COLO668 (cell line): Measurements from ENCODE around the gene ZFHX3.
A peak's percentile ranks its signal among the peaks of the same experiment; 100 is the strongest.

Source experiments
- DNase-seq: peaks from one replicate; lab custom pipeline; 2025; ENCODE audit not compliant: unreplicated experiment; lab: John Stamatoyannopoulos, UW

The ZFHX3 gene

GRCh38 chr16:72785171-72785570 lies 262.8 kb downstream of the ZFHX3 start:
- DNase-seq, result no peak

DNA sequence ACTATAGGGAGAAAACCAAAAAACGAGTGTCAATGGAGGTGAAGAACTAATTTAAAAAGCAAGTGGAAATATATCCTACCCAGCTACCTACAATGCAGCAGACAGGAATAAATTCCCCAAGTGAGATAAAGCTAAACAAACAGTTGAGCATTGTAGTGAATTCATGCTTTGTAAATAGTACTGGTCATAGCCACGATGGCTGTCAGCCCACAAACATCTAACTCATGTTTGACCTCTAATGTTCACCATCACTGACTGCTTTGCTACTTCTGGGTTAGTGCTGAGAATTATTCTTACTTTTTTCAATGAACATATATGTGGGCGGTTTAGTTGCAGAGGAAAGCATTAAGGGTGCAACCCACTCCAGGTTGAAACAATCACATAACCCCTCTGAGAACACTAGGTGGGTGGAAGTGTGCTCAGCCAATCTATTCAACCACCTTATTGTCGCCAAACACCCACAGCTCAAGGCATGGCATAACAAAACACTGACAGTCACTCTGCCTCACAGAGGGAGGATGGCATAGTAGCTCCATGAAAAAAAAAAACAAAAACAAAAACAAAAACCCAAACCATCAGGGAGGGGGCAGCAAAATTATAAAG lies 264.1 kb downstream of the ZFHX3 start:
- DNase-seq, result no peak

GRCh38 chr16:72769876-72770275 lies 278.1 kb downstream of the ZFHX3 start:
- no peak for DNase-seq

DNA sequence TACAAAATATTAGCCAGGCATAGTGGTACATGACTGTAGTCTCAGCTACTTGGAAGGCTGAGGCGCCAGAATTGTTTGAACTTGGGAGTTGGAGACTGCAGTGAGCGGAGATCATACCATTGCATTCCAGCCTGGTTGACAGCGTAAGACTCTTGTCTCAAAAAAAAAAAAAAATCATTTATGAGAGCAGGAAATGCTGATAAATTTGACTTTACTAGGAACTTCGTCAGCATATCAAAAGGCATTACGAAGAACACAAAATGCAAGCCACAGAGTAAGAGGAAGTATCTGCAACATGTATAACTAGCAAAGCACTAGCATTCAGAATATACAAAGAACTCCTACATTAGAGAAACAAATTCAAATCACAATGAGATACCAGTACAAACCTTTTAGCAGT lies 279.3 kb downstream of the ZFHX3 start:
- DNase-seq, result no peak

- DNase-seq, result no peak
Observed at GRCh38 chr16:72766506-72766905, 281.4 kb downstream of the ZFHX3 start.

GRCh38 chr16:72764015-72764654 lies 283.8 kb downstream of the ZFHX3 start:
- DNase-seq, result no peak

- DNase-seq, result no peak
Observed at GRCh38 chr16:72760581-72760980, 287.3 kb downstream of the ZFHX3 start.

DNA sequence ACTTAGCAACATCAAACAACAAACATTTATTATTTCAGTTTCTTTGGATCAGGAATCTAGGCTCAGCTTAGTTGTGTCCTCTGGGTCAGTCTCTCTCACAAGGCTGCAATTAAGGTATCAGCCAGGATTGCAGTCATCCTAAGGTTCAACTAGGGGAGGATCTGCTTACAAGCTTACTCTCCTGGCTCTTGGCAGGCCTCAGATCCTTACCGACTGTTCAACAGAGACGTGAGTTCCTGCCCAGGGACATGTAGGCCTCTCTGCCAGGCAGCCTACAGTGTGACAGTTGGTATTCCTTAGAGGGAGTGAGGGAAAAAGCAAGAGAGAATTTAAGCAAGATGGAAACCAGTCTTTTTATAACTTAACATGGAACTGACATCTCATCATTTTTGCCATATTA lies 294.0 kb downstream of the ZFHX3 start:
- no peak for DNase-seq

GRCh38 chr16:72752004-72752695 lies 295.8 kb downstream of the ZFHX3 start:
- DNase-seq, result no peak

DNA sequence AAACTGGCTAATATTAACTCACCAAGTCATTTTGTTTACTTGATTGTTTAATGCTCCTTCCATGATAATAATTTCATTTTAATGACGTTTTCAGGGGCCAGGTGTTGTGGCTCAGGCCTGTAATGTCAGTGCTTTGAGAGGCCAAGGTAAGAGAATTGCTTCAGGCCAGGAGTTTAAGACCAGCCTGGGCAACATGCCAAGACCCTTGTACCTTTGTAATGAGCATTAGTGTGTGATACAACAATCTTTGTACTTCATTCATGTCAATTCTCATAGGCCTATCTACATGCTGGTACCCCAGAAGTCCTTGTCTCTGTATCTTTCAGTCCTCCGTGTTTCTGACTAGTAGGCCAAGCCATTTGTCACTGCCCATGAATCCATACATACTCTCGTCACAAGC lies 296.9 kb downstream of the ZFHX3 start:
- peak; percentile 61 for DNase-seq

- no peak for DNase-seq
Observed at GRCh38 chr16:72749091-72749490, 298.8 kb downstream of the ZFHX3 start.

- DNase-seq, result no peak
Observed at GRCh38 chr16:72744076-72744793, 303.7 kb downstream of the ZFHX3 start.

DNA sequence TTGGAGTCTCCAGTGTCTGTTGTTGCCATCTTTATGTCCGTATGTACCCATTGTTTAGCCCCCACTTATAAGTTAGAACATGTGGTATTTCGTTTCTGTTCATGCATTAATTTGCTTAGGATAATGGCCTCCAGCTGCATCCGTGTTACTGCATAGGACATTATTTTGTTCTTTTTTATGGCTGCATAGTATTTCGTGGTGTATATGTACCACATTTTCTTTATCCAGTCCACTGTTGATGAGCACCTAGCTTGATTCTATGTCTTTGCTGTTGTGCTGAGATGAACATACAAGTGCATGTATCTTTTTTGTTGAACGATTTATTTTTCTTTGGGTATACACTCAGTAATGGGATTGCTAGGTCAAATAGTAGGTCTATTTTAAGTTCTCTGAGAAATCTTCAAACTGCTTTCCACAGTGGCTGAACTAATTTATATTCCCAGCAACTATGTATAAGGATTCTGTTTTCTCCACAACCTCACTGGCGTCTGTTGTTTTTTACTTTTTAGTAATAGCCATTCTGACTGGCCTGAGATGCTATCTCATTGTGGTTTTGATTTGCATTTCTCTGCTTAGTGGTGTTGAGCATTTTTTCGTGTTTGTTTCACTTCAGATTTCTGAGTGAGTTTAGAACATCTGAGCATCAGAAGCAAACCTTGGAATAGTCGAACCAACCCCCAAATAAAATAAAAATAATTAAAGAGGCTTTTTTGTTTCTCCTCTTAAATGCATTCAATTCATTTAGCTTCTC lies 304.7 kb downstream of the ZFHX3 start:
- DNase-seq, result no peak

DNA sequence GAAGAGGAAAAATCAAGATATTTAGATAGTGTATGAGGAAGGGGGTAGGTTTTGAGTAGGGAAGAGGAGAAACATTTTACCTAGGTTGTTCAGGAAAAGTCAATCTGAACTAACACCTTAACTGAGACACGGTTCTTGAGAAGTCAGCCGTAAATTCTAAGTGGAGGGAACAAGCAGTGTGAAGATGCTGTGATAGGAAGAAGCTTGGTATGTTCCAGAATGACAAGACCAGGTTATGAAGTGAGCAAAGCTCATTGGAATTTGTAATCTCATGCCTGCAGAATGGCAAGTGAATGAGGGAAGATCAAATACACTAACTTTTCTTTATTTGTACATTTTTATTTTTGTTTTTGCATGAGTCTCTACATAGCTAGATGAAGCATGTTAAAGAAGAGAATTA lies 307.6 kb downstream of the ZFHX3 start:
- no peak for DNase-seq

DNA sequence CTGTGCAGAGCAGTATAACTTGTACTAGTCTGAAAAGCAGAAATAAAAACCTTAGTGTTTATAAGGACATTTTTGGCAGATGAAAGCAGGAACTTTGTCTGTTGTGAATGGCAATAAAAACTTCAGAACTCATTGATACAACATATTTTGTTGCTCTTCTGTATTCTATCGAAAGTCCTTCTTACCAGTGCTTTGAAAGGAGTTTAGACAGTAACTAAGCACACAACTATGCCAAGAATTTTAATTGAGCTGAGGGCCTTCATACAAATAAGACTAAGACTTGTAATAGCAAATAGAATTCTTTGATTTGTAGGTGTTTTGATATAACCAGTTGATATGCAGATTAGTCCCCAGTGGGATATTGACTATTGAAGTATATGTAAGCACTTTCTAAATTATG lies 308.4 kb downstream of the ZFHX3 start:
- DNase-seq, result no peak

DNA sequence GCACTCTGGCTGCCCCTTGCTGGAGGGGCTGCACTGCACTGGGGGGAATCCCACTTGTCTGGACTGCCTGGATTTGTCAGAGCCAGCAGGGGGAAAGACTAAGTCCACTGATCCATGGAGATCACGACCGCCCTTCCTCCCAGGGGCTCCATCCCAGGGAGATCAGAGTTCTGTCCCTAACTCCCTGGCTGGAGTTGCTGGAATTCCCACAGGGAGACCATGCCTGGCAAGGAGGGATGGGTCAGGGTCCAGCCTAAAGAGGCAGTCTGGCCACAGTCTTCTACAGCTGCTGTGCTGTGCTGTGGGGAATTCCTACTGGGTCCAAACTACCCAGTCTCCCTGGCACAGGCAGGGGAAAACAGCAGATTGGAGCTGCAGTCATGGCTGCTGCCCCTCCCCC lies 311.9 kb downstream of the ZFHX3 start:
- DNase-seq, result no peak
